Measurements from ENCODE around the gene MAGEC3.

The MAGEC3 gene

GRCh38 chrX:141947350-141947749 lies 109.2 kb downstream of the MAGEC3 start:
- no peak for FAIRE-seq

Data from endometrium (tissue), 2 donors.